ENCODE data around the gene MIA2. TPM values are rescaled to one million over a fixed set of nuclear protein-coding genes. Genes with fewer than 3 reads are reported as not detected.

MIA2 gene
- total and polyA plus RNA-seq, 2 donors: 22.9 to 41.2 TPM

Other genes starting within 250 kb of the MIA2 start
- gene SEC23A, start 130.7 kb upstream of the MIA2 start, total RNA-seq: 47.3 TPM
- gene SEC23A, start 130.7 kb upstream of the MIA2 start, polyA plus RNA-seq: 20.9 TPM
- 29.8 TPM for gene GEMIN2, start 119.6 kb upstream of the MIA2 start, total RNA-seq
- gene GEMIN2, start 119.6 kb upstream of the MIA2 start, polyA plus RNA-seq: 18.2 TPM
- 24.4 TPM for gene TRAPPC6B, start 63.6 kb upstream of the MIA2 start, total RNA-seq
- gene TRAPPC6B, start 63.6 kb upstream of the MIA2 start, polyA plus RNA-seq: 21.0 TPM
- gene PNN, start 58.7 kb upstream of the MIA2 start, total RNA-seq: 45.2 TPM
- 68.3 TPM for gene PNN, start 58.7 kb upstream of the MIA2 start, polyA plus RNA-seq
- 15.5 TPM for gene FBXO33, start 198.5 kb downstream of the MIA2 start, total RNA-seq
- gene FBXO33, start 198.5 kb downstream of the MIA2 start, polyA plus RNA-seq: 12.3 TPM

Measured in thymus (tissue), 2 donors.